HepG2 (cell line): ENCODE measurements around the gene THOP1. TPM values are rescaled to one million over a fixed set of nuclear protein-coding genes. Genes with fewer than 3 reads are reported as not detected.
A peak's percentile ranks its signal among the peaks of the same experiment; 100 is the strongest.

ENCODE experiments used
- CENPT ChIP-seq: sonication (generic); formaldehyde crosslinking; IDR thresholded peaks from 2 replicates; pipeline ENCODE4 v1.8.0; 2022; ENCODE audit warnings: low read depth, mild to moderate bottlenecking, moderate library complexity, missing genetic modification reagents
- ERF ChIP-seq: IDR thresholded peaks from 2 replicates; pipeline ENCODE4 v1.6.1; 2018; ENCODE audit warnings: missing biosample characterization, missing genetic modification reagents
- GATA4 ChIP-seq: sonication (generic); IDR thresholded peaks from 2 replicates; pipeline ENCODE4 v1.6.1; 2016; ENCODE audit warnings: antibody characterized with exemption, low read depth, borderline replicate concordance
- ISX ChIP-seq: sonication (generic); formaldehyde crosslinking; conservative IDR thresholded peaks from 2 replicates; pipeline ENCODE4 v1.5.0; 2020; ENCODE audit warnings: missing genetic modification reagents
- LCORL ChIP-seq, 2 experiments: fragments of 450-650 bp in 1 of 2; sonication (generic) in 1 of 2; formaldehyde crosslinking in 1 of 2; IDR thresholded peaks; 2 replicates each; pipeline versions ENCODE4 v1.5.0 to v1.6.1; 2017 to 2020; ENCODE audit warnings: antibody characterized with exemption in 1 of 2, missing genetic modification reagents in 1 of 2
- MEIS2 ChIP-seq: sonication (generic); formaldehyde crosslinking; IDR thresholded peaks from 2 replicates; pipeline ENCODE4 v1.9.0; 2021; ENCODE audit warnings: mild to moderate bottlenecking, missing genetic modification reagents
- MTF2 ChIP-seq: sonication (generic); formaldehyde crosslinking; IDR thresholded peaks from 2 replicates; pipeline ENCODE4 v1.5.0; 2020; ENCODE audit warnings: missing genetic modification reagents, borderline replicate concordance
- NCOA5 ChIP-seq: sonication (generic); formaldehyde crosslinking; IDR thresholded peaks from 2 replicates; pipeline ENCODE4 v1.4.0; 2020; ENCODE audit warnings: missing genetic modification reagents
- NONO ChIP-seq, 2 experiments: fragments of 450-650 bp in 1 of 2; sonication (generic) in 1 of 2; formaldehyde crosslinking in 1 of 2; IDR thresholded peaks in 1 of 2; conservative IDR thresholded peaks in 1 of 2; 2 replicates each; pipeline versions ENCODE4 v1.6.1 to v1.8.0; 2017 to 2022; ENCODE audit warnings: mild to moderate bottlenecking in 1 of 2, missing genetic modification reagents in 1 of 2, moderate library complexity in 1 of 2
- PATZ1 ChIP-seq: sonication (generic); formaldehyde crosslinking; IDR thresholded peaks from 2 replicates; pipeline ENCODE4 v1.4.0; 2020; ENCODE audit warnings: missing genetic modification reagents
- PAWR ChIP-seq: sonication (generic); formaldehyde crosslinking; IDR thresholded peaks from 2 replicates; pipeline ENCODE4 v1.4.0; 2020; ENCODE audit warnings: missing genetic modification reagents, mild to moderate bottlenecking, borderline replicate concordance
- PCBP1 ChIP-seq: fragments of 200-400 bp; formaldehyde crosslinking; IDR thresholded peaks from 2 replicates; pipeline ENCODE4 v1.6.1; 2017; ENCODE audit warnings: mild to moderate bottlenecking, low read depth, low read length, borderline replicate concordance
- POLR2AphosphoS2 ChIP-seq: IDR thresholded peaks from 2 replicates; pipeline ENCODE4 v1.6.1; 2011; ENCODE audit warnings: low read depth, low read length, improper control_type of control experiment
- PREB ChIP-seq: sonication (generic); formaldehyde crosslinking; IDR thresholded peaks from 2 replicates; pipeline ENCODE4 v1.4.0; 2020; ENCODE audit warnings: missing genetic modification reagents
- SP2 ChIP-seq: sonication (generic); formaldehyde crosslinking; IDR thresholded peaks from 2 replicates; pipeline ENCODE4 v1.5.1; 2020; ENCODE audit warnings: mild to moderate bottlenecking, missing genetic modification reagents
- TSC22D2 ChIP-seq: sonication (generic); formaldehyde crosslinking; IDR thresholded peaks from 2 replicates; pipeline ENCODE4 v1.5.1; 2020; ENCODE audit warnings: missing genetic modification reagents, mild to moderate bottlenecking, borderline replicate concordance
- ZBTB7A ChIP-seq: sonication (generic); formaldehyde crosslinking; IDR thresholded peaks from 2 replicates; pipeline ENCODE4 v1.8.0; 2022; ENCODE audit warnings: mild to moderate bottlenecking, missing genetic modification reagents
- ZNF138 ChIP-seq: sonication (generic); formaldehyde crosslinking; IDR thresholded peaks from 2 replicates; pipeline ENCODE4 v1.5.0; 2020; ENCODE audit warnings: mild to moderate bottlenecking, low read depth, missing genetic modification reagents
- ZNF20 ChIP-seq: sonication (generic); formaldehyde crosslinking; IDR thresholded peaks from 2 replicates; pipeline ENCODE4 v1.4.0; 2020; ENCODE audit warnings: mild to moderate bottlenecking, moderate library complexity, missing genetic modification reagents
- ZNF484 ChIP-seq: sonication (generic); formaldehyde crosslinking; IDR thresholded peaks from 2 replicates; pipeline ENCODE4 v1.5.1; 2020; ENCODE audit warnings: mild to moderate bottlenecking, low read depth, missing genetic modification reagents, borderline replicate concordance
- ZNF652 ChIP-seq: IDR thresholded peaks from 2 replicates; pipeline ENCODE4 v1.6.1; 2016; ENCODE audit warnings: low read depth, borderline replicate concordance
- ZNF816 ChIP-seq: sonication (generic); formaldehyde crosslinking; IDR thresholded peaks from 2 replicates; pipeline ENCODE4 v1.8.0; 2022; ENCODE audit warnings: missing genetic modification reagents, mild to moderate bottlenecking, borderline replicate concordance
- ZNF83 ChIP-seq: sonication (generic); formaldehyde crosslinking; IDR thresholded peaks from 2 replicates; pipeline ENCODE4 v1.4.0; 2020; ENCODE audit warnings: missing genetic modification reagents, mild to moderate bottlenecking, borderline replicate concordance
- polyA plus RNA-seq, 8 experiments: library from polyadenylated mRNA; depleted of rRNA in 3 of 8; stranded (reverse) in 7 of 8; unstranded in 1 of 8; fragments of >200 nt; fragmentation: Illumina TruSeq in 4 of 8; extraction: Trizol in 4 of 8; gene quantifications; 2 replicates each; pipeline versions ENCODE4 v1.2.1 to v1.2.3, GENCODE V29; 2011 to 2016; ENCODE audit warnings: low read depth in 4 of 8, missing spikeins in 1 of 8, mixed read lengths in 1 of 8; ENCODE audit not compliant: insufficient read depth in 1 of 8
- total RNA-seq, 5 experiments: library from RNA; depleted of rRNA; stranded (reverse); fragments of >200 nt; fragmentation: Illumina TruSeq; extraction: Trizol; gene quantifications; 2 replicates each; pipeline ENCODE4 v1.2.3, GENCODE V29; 2016; ENCODE audit warnings: low read depth in 1 of 5
- TF ChIP-seq, protein P1 (sequence below): sonication (generic); formaldehyde crosslinking; IDR thresholded peaks from 2 replicates; pipeline ENCODE4 v1.4.0; 2020; ENCODE audit warnings: missing genetic modification reagents, borderline replicate concordance

The THOP1 gene
- total and polyA plus RNA-seq, 2 of the 13 experiments (the other 11 are each of a cell fraction or from before 2014, with no cell fraction given) = 74.4 to 116 TPM

DNA sequence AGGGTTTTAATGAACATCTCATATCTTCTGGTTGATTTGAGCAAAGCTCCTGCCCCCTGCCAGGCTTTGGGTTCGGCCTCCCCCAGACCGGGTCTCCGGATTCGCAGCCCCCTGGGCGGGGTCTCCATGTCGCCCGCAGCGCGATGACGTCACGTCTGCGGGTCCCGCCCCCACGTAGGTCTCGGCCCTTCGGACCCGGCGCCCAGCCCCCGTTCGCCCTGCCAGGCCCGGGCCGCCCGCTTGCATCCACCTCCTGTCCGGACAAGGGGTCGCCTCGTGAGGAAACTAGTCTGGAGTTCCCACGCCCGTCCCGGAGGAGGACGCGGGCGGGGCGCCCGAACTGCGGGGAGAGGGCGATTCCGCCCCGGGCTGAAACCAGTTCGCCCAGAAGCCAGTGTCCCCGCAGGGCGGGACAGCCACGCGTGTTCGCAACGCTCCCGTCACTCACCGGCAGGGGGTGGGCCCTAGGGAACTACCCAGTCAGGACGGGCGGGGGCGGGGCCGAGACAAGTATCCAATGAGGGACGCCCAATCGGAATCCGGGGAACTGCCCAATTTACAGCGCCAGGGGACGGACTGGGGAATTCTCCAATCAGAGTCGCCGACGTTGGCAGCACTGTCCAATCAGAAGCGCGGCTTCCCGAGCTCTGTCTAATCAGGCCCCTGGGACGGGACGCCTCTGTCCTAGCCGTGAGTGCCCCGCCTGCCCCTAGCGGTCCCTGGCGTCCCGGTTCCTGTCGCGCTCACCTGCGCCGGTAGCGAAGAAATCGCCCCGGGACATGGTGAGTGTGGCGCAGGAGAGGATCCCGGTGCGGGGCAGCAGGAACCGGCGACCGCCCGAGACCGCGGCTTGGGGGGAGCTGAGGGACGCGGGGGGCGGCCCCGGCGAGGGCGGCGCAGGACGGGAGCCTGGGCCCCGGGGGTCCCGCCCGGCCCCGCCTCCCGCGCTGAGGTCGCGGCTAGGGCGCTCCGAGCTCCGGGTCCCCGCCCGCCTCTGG lies 55.8 kb downstream of the THOP1 start, which contains the start of gene ZNF555 (continued):
- peak; percentile 48; the same call in 1 of the 2 replicates for TF ChIP-seq TSC22D2 (CRISPR knock-in tag)
- peak; percentile 35 for TF ChIP-seq PATZ1 (CRISPR knock-in tag)
- no peak for TF ChIP-seq ZNF652
- no peak for TF ChIP-seq ZNF20 (CRISPR knock-in tag)
- TF ChIP-seq POLR2AphosphoS2 = no peak
- TF ChIP-seq GATA4 = no peak
- no peak for TF ChIP-seq PREB (CRISPR knock-in tag)
- peak; percentile 88 for TF ChIP-seq ZBTB7A (CRISPR knock-in tag)
- no peak for TF ChIP-seq NCOA5 (CRISPR knock-in tag)
- peak; percentile 97 for TF ChIP-seq SP2 (CRISPR knock-in tag)
- TF ChIP-seq MTF2 (CRISPR knock-in tag) = peak; percentile 72; the same call in 1 of the 2 replicates
- TF ChIP-seq LCORL (IDR thresholded peaks at IDR 0.05) = no peak
- peak; percentile 95 for TF ChIP-seq LCORL (CRISPR knock-in tag; IDR thresholded peaks at IDR 0.05)
- no peak for TF ChIP-seq CENPT (CRISPR knock-in tag)
- peak; percentile 74 for TF ChIP-seq ERF (CRISPR knock-in tag)
- TF ChIP-seq ISX (CRISPR knock-in tag) = peak; percentile 86; the same call in 1 of the 2 replicates
- TF ChIP-seq ZNF484 (CRISPR knock-in tag) = no peak
- TF ChIP-seq ZNF816 (CRISPR knock-in tag) = no peak
- TF ChIP-seq ZNF138 (CRISPR knock-in tag) = 0 out of 2 replicates have a peak, but pooled peaks have one; percentile 39
- TF ChIP-seq PCBP1 = no peak
- TF ChIP-seq ZNF83 (CRISPR knock-in tag) = no peak; the same call in 1 of the 2 replicates
- no peak for TF ChIP-seq NONO (IDR thresholded peaks at IDR 0.05)
- peak; percentile 83 for TF ChIP-seq NONO (CRISPR knock-in tag; conservative IDR thresholded peaks at IDR 0.05)
- TF ChIP-seq, protein P1, sequence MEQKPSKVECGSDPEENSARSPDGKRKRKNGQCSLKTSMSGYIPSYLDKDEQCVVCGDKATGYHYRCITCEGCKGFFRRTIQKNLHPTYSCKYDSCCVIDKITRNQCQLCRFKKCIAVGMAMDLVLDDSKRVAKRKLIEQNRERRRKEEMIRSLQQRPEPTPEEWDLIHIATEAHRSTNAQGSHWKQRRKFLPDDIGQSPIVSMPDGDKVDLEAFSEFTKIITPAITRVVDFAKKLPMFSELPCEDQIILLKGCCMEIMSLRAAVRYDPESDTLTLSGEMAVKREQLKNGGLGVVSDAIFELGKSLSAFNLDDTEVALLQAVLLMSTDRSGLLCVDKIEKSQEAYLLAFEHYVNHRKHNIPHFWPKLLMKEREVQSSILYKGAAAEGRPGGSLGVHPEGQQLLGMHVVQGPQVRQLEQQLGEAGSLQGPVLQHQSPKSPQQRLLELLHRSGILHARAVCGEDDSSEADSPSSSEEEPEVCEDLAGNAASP (CRISPR knock-in tag) = peak; percentile 36; the same call in 1 of the 2 replicates
- TF ChIP-seq PAWR = 0 out of 2 replicates have a peak, but pooled peaks have one; percentile 80
- TF ChIP-seq MEIS2 (CRISPR knock-in tag) = 0 out of 2 replicates have a peak, but pooled peaks have one; percentile 12
